Upper lobe of right lung (tissue), 1 donor: Measurements from ENCODE around the gene CPSF4L. TPM values are rescaled to one million over a fixed set of nuclear protein-coding genes. Genes with fewer than 3 reads are reported as not detected.

Experiments
- ATAC-seq: fragments of 200-7000 bp; cut with Tn5 transposase; one replicate; pipeline ENCODE4 v1.9.1; 2020; ENCODE audit warnings: mild to moderate bottlenecking, moderate library complexity
- DNase-seq: peaks from one replicate; pipeline ENCODE4 v3.0.0-alpha.2; 2020
- H3K27ac ChIP-seq: fragments of 200-600 bp; one replicate; pipeline ENCODE4 v1.8.0; 2022
- H3K27me3 ChIP-seq: fragments of 200-600 bp; one replicate; pipeline ENCODE4 v1.8.0; 2022; ENCODE audit warnings: mild to moderate bottlenecking
- H3K36me3 ChIP-seq: fragments of 200-600 bp; one replicate; pipeline ENCODE4 v1.8.0; 2022
- H3K4me1 ChIP-seq: fragments of 200-600 bp; one replicate; pipeline ENCODE4 v1.8.0; 2022
- H3K4me3 ChIP-seq: fragments of 200-600 bp; one replicate; pipeline ENCODE4 v1.8.0; 2022; ENCODE audit warnings: mild to moderate bottlenecking
- H3K9me3 ChIP-seq: fragments of 200-600 bp; one replicate; pipeline ENCODE4 v1.8.0; 2022
- CTCF ChIP-seq: fragments of 200-600 bp; IDR thresholded peaks from one replicate; pipeline ENCODE4 v1.8.0; 2022; ENCODE audit warnings: antibody characterized with exemption
- intact Hi-C: fragments of 100-400 bp; cut with DNase I; formaldehyde crosslinking; loops from one replicate; pipeline ENCODE4 v1.11.0; 2022
- total RNA-seq: library from RNA; stranded (reverse); fragmentation: NEBNext Ultra II Directional; extraction: Animal tissue kit (Norgen Biotek cat#: 25700); gene quantifications from one replicate; pipeline ENCODE4 v1.2.1, GENCODE V29; 2021
- donor health status: DM: no; HTN: yes; CAD: no; lungs with severe emphysema.

CPSF4L gene
- total RNA-seq, 1 donor from 2014 or later, result not detected

- Histone ChIP-seq H3K9me3 (no peaks in the 10 kb centered on the region), H3K4me1 (no peaks in the 10 kb centered on the region), H3K36me3 (no peaks in the 10 kb centered on the region), H3K4me3 (no peak overlapping the region), H3K27ac (no peak overlapping the region), H3K27me3 (no peaks in the 10 kb centered on the region)
- DNase-seq, result no peak
- no peak for ATAC-seq
- intact Hi-C loops, result no loop called here
- no peak for TF ChIP-seq CTCF
Measured at GRCh38 chr17:73269791-73270190, 8.1 kb upstream of the CPSF4L start.

- no peak for TF ChIP-seq CTCF
- no peak for DNase-seq
- H3K36me3 ChIP-seq, result no peaks in the 10 kb centered on the region
- H3K4me1 ChIP-seq, result no peaks in the 10 kb centered on the region
- no peaks in the 10 kb centered on the region for H3K9me3 ChIP-seq
- no peak overlapping the region for H3K27ac ChIP-seq
- intact Hi-C loops, result no loop called here
- ATAC-seq, result no peak
- H3K27me3 ChIP-seq, result no peaks in the 10 kb centered on the region
- no peak overlapping the region for H3K4me3 ChIP-seq
Measured at GRCh38 chr17:73269329-73269615, 7.6 kb upstream of the CPSF4L start.

GRCh38 chr17:73268582-73269328 lies 7.1 kb upstream of the CPSF4L start:
- TF ChIP-seq CTCF, result no peak
- Histone ChIP-seq H3K36me3 (no peaks in the 10 kb centered on the region), H3K4me3 (no peak overlapping the region), H3K27me3 (no peaks in the 10 kb centered on the region), H3K4me1 (no peaks in the 10 kb centered on the region), H3K9me3 (no peaks in the 10 kb centered on the region), H3K27ac (no peak overlapping the region)
- ATAC-seq (no peak), DNase-seq (no peak)
- intact Hi-C loops, result no loop called here

GRCh38 chr17:73267648-73268537 lies 6.2 kb upstream of the CPSF4L start:
- no peaks in the 10 kb centered on the region for H3K27me3 ChIP-seq
- ATAC-seq, result no peak
- intact Hi-C loops, result no loop called here
- no peak overlapping the region for H3K27ac ChIP-seq
- no peaks in the 10 kb centered on the region for H3K4me1 ChIP-seq
- H3K36me3 ChIP-seq, result no peaks in the 10 kb centered on the region
- TF ChIP-seq CTCF, result no peak
- H3K9me3 ChIP-seq, result no peaks in the 10 kb centered on the region
- no peak overlapping the region for H3K4me3 ChIP-seq
- DNase-seq, result no peak

GRCh38 chr17:73266796-73267195 lies 5.1 kb upstream of the CPSF4L start:
- H3K36me3 ChIP-seq, result no peaks in the 10 kb centered on the region
- H3K27ac ChIP-seq, result no peak overlapping the region
- no peak for TF ChIP-seq CTCF
- intact Hi-C loops, result no loop called here
- no peak overlapping the region for H3K4me3 ChIP-seq
- no peaks in the 10 kb centered on the region for H3K4me1 ChIP-seq
- no peaks in the 10 kb centered on the region for H3K27me3 ChIP-seq
- ATAC-seq (no peak), DNase-seq (no peak)
- no peaks in the 10 kb centered on the region for H3K9me3 ChIP-seq
